Left ventricle myocardium superior (tissue), 1 donor: ENCODE data around the gene TLCD2. TPM values are rescaled to one million over a fixed set of nuclear protein-coding genes. Genes with fewer than 3 reads are reported as not detected.
A peak's percentile ranks its signal among the peaks of the same experiment; 100 is the strongest.
"Not testable (repeated sequence)": the region's sequence is repeated elsewhere in the genome, so short reads cannot be mapped to it uniquely, and the experiment has no call there.

Experiments
- ATAC-seq: fragments of 200-7000 bp; cut with Tn5 transposase; one replicate; pipeline ENCODE4 v1.9.1; 2020; ENCODE audit warnings: mild to moderate bottlenecking, moderate library complexity
- DNase-seq: peaks from one replicate; pipeline ENCODE4 v3.0.0-alpha.2; 2020
- intact Hi-C: fragments of 100-400 bp; cut with micrococcal nuclease; formaldehyde crosslinking; loops from one replicate; pipeline ENCODE4 v1.11.0; 2022
- total RNA-seq: library from RNA; stranded (reverse); fragmentation: NEBNext Ultra II Directional; extraction: Animal tissue kit (Norgen Biotek cat#: 25700); gene quantifications from one replicate; pipeline ENCODE4 v1.2.1, GENCODE V29; 2021
- donor health status: DM: no; HTN: yes; CAD: no; lungs with severe emphysema.

The TLCD2 gene
- total RNA-seq, 1 donor from 2014 or later, result 1.7 TPM

- DNase-seq, result no peak
- no peak for ATAC-seq
These were observed 5.2 kb downstream of the TLCD2 start for GRCh38 chr17:1705004-1705403.

GRCh38 chr17:1703063-1703462 is 7.1 kb downstream of the TLCD2 start:
- DNase-seq (no peak), ATAC-seq (no peak)
- intact Hi-C loops, result no loop called here

More at GRCh38 chr17:1705004-1705403, 5.2 kb downstream of the TLCD2 start:
- intact Hi-C loops, result no loop called here

GRCh38 chr17:1699891-1700290 is 10.3 kb downstream of the TLCD2 start:
- ATAC-seq, intact Hi-C loops, DNase-seq: not testable (repeated sequence)

GRCh38 chr17:1697681-1698080 is 12.5 kb downstream of the TLCD2 start:
- no peak for ATAC-seq
- intact Hi-C loops, result no loop called here
- no peak for DNase-seq

- intact Hi-C loops, result no loop called here
- DNase-seq (no peak), ATAC-seq (no peak)
These were observed 14.8 kb downstream of the TLCD2 start for GRCh38 chr17:1695365-1695764.

GRCh38 chr17:1693339-1693738 is 16.8 kb downstream of the TLCD2 start:
- ATAC-seq (no peak), DNase-seq (no peak)
- intact Hi-C loops, result no loop called here

GRCh38 chr17:1690544-1691221 is 19.5 kb downstream of the TLCD2 start:
- DNase-seq, result no peak
- no peak for ATAC-seq
- intact Hi-C loops, result no loop called here

GRCh38 chr17:1688405-1688804 is 21.8 kb downstream of the TLCD2 start:
- ATAC-seq, DNase-seq, intact Hi-C loops: not testable (repeated sequence)

GRCh38 chr17:1686086-1686485 is 24.1 kb downstream of the TLCD2 start:
- ATAC-seq, result no peak
- intact Hi-C loops, result no loop called here
- DNase-seq, result no peak

GRCh38 chr17:1684378-1685189 is 25.6 kb downstream of the TLCD2 start, which contains the start of gene PRPF8:
PRPF8 (minus strand) TSS chr17:1684867; CDS start chr17:1684571, 296 bp downstream.
- intact Hi-C loops, result no loop called here

GRCh38 chr17:1683459-1683858 is 26.7 kb downstream of the TLCD2 start:
- intact Hi-C loops, result no loop called here
- ATAC-seq (no peak), DNase-seq (no peak)

More at GRCh38 chr17:1684378-1685189, 25.6 kb downstream of the TLCD2 start, which contains the start of gene PRPF8:
- ATAC-seq, result peak; percentile 100
- peak; percentile 98 for DNase-seq

GRCh38 chr17:1676401-1676800 is 33.8 kb downstream of the TLCD2 start:
- DNase-seq, result no peak
- no peak for ATAC-seq
- intact Hi-C loops, result no loop called here

GRCh38 chr17:1673041-1673785 is 37.0 kb downstream of the TLCD2 start:
- intact Hi-C loops, result no loop called here
- no peak for ATAC-seq
- DNase-seq, result no peak

- ATAC-seq, result not testable (repeated sequence)
These were observed 46.2 kb downstream of the TLCD2 start for GRCh38 chr17:1663934-1664333.

GRCh38 chr17:1661045-1661444 is 49.1 kb downstream of the TLCD2 start:
- ATAC-seq, result no peak
- no peak for DNase-seq
- intact Hi-C loops, result no loop called here

More at GRCh38 chr17:1663934-1664333, 46.2 kb downstream of the TLCD2 start:
- DNase-seq, intact Hi-C loops: not testable (repeated sequence)

GRCh38 chr17:1658100-1658499 is 52.1 kb downstream of the TLCD2 start:
- intact Hi-C loops, result no loop called here
- no peak for DNase-seq
- no peak for ATAC-seq

GRCh38 chr17:1653735-1654134 is 56.4 kb downstream of the TLCD2 start:
- ATAC-seq, result no peak
- DNase-seq, result no peak
- intact Hi-C loops, result no loop called here

GRCh38 chr17:1652794-1653193 is 57.4 kb downstream of the TLCD2 start:
- DNase-seq, intact Hi-C loops, ATAC-seq: not testable (repeated sequence)
